OCI-LY1 (cell line): Measurements from ENCODE around the gene LPCAT1.

Experiments
- CTCF ChIP-seq: fragments of 200-600 bp; sonication (generic), shearing (Covaris generic); IDR thresholded peaks from 2 replicates; pipeline ENCODE4 v1.5.1; 2017; ENCODE audit warnings: mild to moderate bottlenecking, antibody characterized with exemption, low read length, moderate library complexity, mixed read lengths
- EZH2 ChIP-seq: fragments of 200-600 bp; sonication (generic), shearing (Covaris generic); IDR thresholded peaks from 2 replicates; pipeline ENCODE4 v1.8.0; 2017; ENCODE audit warnings: borderline replicate concordance, mixed run types, mild to moderate bottlenecking, antibody characterized with exemption, low read length, moderate library complexity, mixed read lengths

- no peak for TF ChIP-seq CTCF
- no peak for TF ChIP-seq EZH2
Observed at GRCh38 chr5:1507014-1507375, 16.8 kb downstream of the LPCAT1 start.
